GM12892 (cell line): ENCODE measurements around the gene ARID1A.

Experiments used
- POLR2A ChIP-seq: IDR thresholded peaks from 2 replicates; pipeline ENCODE4 v1.6.1; 2011; ENCODE audit warnings: low read depth, low read length, control low read depth
- POLR2AphosphoS5 ChIP-seq: IDR thresholded peaks from 2 replicates; pipeline ENCODE4 v1.6.1; 2011; ENCODE audit warnings: low read depth, low read length, control low read depth
- TAF1 ChIP-seq: IDR thresholded peaks from 2 replicates; pipeline ENCODE4 v1.6.1; 2011; ENCODE audit warnings: low read depth, mild to moderate bottlenecking, control low read depth, low read length, borderline replicate concordance

DNA sequence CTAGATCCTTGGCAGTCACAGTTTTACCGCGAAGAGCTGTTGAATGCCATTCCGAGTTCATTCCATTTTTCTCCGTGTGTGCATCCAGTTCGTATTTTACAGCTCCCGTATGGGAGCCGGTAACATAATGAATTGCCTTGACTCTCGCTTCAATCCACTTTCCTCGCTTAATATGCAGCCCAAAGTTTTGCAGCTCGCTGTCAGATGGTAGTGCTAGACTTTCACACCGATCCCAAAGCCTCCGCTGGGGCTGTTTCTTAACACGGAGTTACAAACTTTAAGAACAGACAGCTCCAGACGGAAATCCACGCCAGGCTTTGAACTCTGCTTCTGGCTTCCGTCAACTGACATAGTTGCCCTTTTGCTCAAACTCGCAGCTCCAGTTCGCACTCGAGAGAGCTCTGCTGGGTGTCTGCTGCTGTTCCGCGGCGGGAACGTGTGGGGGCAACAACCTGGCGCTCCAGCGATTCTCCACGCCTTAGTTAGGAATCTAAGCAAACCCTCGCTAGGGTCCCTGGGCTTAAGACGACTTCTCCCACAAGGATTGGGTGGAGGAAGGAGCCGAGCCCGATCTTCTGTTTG lies 3.5 kb upstream of the ARID1A start:
- peak; percentile 83; the same call in 1 of the 2 replicates for TF ChIP-seq POLR2A
- TF ChIP-seq TAF1 = 0 out of 2 replicates have a peak, but pooled peaks have one; percentile 52
- peak; percentile 78; the same call in 1 of the 2 replicates for TF ChIP-seq POLR2AphosphoS5
